ENCODE results near the gene KCNS1.
A peak's percentile ranks its signal among the peaks of the same experiment; 100 is the strongest.
"Not testable (repeated sequence)": the region's sequence is repeated elsewhere in the genome, so short reads cannot be mapped to it uniquely, and the experiment has no call there.

Gene KCNS1

GRCh38 chr20:45100563-45101245 lies at the start of gene KCNS1:
Gene KCNS1, minus strand, starts transcription at chr20:45101127. Its CDS starts 1,891 bp downstream, at chr20:45099236.
- no peak for DNase-seq

GRCh38 chr20:45149062-45149461 lies 48.1 kb upstream of the KCNS1 start:
- DNase-seq: no peak

GRCh38 chr20:45140836-45141235 lies 39.9 kb upstream of the KCNS1 start:
- no peak for DNase-seq

GRCh38 chr20:45139733-45140375 lies 38.9 kb upstream of the KCNS1 start:
- DNase-seq: not testable (repeated sequence)

DNA sequence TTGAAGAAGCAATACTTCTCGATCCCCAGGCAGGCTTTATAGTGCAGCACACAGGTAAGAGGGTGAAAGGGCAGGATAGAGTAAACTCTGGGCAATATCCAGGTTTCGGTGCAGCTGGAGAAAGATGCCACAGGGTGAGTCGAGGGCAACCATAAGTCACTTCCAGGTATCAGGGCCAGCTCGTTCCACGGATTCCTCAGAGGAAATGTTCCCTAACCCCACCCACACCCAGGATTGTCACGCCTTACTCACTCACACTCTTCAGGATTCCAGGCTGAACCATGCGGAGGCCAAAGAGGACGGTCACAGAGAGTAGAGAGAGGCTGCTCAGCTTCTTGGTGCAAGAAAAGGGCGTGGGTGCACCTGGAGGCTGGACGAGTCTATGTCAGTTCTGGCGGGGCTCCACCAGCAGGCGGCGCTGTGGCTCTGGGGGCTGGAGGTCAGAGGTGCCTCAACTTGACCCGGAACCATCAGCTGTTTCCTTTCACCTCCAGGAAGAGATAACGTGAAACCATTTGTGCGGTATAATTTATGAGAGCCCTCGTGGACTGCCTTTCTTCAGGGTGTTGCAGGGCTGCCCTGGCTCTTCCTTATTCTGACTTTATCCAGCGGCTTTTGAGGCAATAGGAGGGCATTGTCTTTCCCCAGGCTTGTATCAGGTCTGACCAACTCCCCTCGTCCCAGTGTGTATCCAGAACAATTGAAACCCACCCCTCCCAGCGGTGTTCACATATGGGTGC lies 37.8 kb upstream of the KCNS1 start:
- peak in 1 of 2 experiments; percentile 18 for DNase-seq

GRCh38 chr20:45136911-45137310 lies 36.0 kb upstream of the KCNS1 start:
- no peak for DNase-seq

- no peak for DNase-seq
Measured at GRCh38 chr20:45128099-45128498, 27.2 kb upstream of the KCNS1 start.

GRCh38 chr20:45124365-45124764 lies 23.4 kb upstream of the KCNS1 start, which contains the start of gene WFDC12:
Gene WFDC12, minus strand, starts transcription at chr20:45124465. Its CDS starts 18 bp downstream, at chr20:45124447.
- no peak for DNase-seq

DNA sequence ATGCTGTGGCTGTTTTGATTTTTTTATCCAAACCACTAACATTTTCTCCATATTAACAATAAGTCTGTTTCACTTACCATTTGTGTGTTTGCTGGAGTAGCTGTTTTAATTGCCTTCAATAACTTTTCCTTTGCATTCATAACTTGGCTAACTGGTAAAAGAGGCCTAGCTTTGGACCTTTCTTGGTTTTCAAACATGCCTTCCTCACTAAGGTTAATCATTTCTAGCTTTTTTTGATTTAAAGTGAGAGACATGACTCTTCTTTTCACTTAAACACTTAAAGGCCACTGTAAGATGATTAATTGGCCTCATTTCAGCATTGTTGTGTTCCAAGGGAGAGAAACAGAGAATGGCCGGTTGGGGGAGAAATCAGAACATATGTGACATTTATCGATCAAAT lies 20.5 kb upstream of the KCNS1 start:
- no peak for DNase-seq

DNA sequence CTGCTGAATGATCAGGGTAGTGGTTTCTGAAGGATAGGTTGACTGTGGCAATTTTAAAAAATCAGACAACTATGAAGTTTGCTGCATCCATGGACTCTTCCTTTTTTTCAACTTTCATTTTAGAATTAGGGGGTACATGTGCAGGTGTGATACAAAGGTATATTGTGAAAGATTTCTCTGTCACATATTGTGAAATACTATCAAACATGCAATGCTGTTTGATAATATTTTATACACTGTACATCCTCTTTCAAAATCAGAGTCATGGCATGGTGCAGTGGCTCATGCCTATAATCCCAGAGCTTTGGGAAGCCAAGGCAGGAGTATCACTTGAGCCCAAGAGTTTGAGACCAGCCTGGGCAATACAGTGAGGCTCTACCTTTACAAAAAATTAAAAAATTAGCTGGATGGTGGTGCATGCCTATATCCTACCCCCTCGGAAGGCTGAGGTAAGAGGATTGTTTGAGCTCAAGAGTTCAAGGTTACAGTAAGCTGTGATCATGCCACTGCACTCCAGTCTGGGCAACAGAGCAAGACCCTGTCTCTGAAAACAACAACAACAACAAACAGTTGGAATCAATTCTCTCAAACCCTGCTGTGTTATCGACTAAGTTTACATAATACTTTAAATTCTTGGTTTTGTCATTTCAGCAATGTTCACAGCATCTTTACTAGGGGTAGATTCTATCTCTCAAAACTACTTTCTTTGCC lies 18.8 kb upstream of the KCNS1 start:
- no peak for DNase-seq

DNA sequence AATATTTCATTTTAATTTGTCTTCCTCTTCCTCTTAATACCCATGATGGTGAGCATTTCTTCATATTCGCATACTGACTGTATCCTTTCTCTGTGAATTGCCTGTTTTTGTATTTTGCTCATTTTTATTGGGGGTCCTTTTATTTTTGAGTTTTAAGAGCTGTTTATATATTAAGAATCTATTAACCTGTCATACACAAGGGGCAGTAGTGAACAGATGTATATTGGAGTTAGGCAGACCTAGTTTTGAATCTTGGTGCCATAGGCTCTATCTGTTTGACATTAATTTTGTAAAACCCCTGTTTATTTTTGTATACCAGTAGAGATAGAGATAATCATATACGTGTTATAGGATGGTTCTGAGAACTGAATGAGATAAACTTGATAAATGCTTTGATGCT lies 17.1 kb upstream of the KCNS1 start:
- no peak for DNase-seq

DNA sequence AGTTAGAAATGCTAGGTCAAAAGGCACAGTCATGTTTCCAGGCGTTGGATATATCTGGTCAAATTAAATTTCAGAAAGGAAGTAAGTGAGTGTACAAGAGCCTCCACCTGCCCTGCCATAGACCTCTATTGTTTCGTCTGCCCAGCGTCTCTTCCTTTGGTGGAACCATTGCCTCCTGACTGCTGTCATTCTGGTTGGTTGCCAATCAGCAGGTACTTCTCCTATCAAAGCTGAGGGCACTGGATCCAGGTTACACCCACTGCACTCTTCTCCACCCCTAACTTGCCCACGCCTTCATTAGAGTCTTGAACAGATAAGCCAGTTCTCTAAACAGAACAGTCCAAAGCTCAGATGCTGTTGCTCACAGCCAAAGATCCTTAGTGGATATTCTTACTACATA lies 16.7 kb upstream of the KCNS1 start:
- DNase-seq: no peak

DNA sequence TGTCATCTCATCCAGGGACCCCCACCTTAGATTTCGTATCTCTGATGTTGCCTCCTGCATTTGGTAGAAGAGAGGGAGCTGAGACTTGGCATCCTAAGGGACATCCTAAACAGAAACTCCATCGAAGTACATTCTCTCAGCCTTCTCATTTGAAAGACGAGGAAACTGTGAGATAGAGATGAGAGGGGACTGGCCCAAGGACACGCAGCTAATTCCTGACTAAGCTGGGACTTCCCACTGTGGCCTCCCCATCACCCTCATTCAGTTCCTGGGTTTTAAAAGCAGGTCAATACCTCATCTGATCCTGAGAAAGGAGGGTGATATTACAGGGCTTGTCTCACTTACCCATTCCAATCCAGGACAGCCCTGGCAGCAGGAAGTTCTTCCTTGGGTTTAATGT lies 14.9 kb upstream of the KCNS1 start:
- DNase-seq: no peak

- DNase-seq: no peak
Measured at GRCh38 chr20:45115386-45115774, 14.5 kb upstream of the KCNS1 start.

- DNase-seq: no peak
Measured at GRCh38 chr20:45114465-45115385, 13.8 kb upstream of the KCNS1 start, which contains the start of gene WFDC5. Gene WFDC5, minus strand, starts transcription at chr20:45115174. Its CDS starts 91 bp downstream, at chr20:45115083.

DNA sequence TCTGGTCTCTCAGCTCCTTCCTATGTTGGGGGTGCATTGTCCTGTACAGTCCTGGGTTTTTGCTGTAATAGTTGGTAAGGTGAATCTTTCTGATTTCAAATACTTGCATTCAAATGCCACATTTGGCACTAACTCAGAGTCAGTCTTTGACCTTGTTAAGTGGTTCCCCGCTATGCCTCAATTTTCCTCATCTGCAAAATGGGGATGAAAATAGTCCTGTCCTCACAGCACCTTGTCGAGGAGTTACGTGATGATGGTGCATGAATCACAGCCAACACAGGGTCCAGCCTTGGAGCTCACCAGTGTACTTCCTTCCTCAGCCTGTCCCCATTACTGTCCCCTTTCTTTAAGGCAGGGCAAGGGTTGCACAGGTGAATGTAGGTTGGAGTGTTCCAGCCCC lies 12.9 kb upstream of the KCNS1 start:
- DNase-seq: no peak

DNA sequence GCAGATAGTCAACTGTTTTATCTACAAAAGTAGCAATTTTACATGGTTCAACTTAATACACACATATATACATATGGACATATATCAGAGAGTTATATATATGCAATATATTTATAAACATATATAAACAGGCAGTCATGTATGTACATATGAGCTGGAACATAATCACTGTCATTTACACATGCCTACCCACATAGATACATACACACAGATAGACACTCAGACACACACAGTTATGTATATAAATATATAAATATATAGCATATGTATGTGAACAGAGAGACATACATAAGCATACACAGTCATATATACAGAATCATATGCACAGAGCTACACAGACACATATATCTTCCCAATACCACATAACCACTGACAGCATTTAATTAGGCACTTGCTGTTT lies 11.8 kb upstream of the KCNS1 start:
- DNase-seq: no peak

GRCh38 chr20:45111799-45112471 lies 11.0 kb upstream of the KCNS1 start:
- peak in 1 of 2 experiments; percentile 10 for DNase-seq

DNA sequence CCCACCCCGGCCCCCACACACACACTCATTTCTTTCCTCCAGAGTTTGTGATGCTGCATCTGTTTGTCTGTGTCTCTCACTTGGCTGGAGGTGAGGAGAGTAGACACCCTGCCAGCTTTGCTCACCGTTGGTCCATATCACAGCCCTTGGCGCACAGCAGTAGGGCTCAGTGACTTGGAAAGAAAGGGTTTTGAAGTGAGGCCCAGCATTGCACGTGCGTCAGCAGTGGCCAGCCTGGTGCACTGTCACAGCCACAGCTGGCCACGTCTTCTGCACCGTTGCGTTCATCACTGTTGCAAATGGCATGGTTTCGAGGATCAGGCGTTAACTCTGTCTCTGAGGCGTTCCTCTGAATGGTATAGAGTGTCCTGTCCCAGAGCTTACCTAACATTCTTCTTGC lies 10.4 kb upstream of the KCNS1 start:
- DNase-seq: no peak

GRCh38 chr20:45110301-45110700 lies 9.4 kb upstream of the KCNS1 start:
- DNase-seq: no peak

DNA sequence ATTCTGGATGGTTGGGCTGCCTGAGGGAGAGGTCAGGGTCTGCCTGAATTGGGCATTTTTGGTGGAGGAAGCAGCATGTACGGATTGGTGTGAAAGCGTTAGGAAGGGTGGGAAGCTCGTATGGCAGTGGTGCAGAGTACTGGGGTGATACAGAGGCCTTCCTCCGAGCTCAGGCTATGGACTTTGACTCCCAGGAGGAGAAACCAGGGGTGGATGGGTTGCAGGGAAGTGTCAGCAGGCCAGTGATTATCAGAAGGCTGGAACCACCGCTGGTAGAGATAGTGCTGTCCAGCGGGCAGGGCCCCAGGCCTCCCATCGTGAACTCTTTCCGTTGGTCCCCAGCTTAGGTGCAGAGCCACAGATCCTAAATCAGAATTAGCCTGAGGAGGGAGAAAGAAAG lies 8.7 kb upstream of the KCNS1 start:
- no peak for DNase-seq
